Mesothelial cell of epicardium (in vitro differentiated cells): ENCODE results near the gene TMPRSS9. TPM values are rescaled to one million over a fixed set of nuclear protein-coding genes. Genes with fewer than 3 reads are reported as not detected.
A peak's percentile ranks its signal among the peaks of the same experiment; 100 is the strongest.

Source experiments
- DNase-seq, 2 experiments: peaks; one replicate each; pipeline ENCODE4 v3.0.0; 2021; ENCODE audit warnings: low spot score in 2 of 2; ENCODE audit not compliant: unreplicated experiment in 2 of 2
- H3K27ac Mint-ChIP-seq: 2 replicates; pipeline ENCODE4 v1.8.0; 2021; ENCODE audit warnings: mixed read lengths
- H3K27me3 Mint-ChIP-seq: 2 replicates; pipeline ENCODE4 v1.8.0; 2021; ENCODE audit warnings: low read depth, mixed read lengths
- H3K36me3 Mint-ChIP-seq: 2 replicates; pipeline ENCODE4 v1.8.0; 2021; ENCODE audit warnings: mixed read lengths
- H3K4me1 Mint-ChIP-seq: 2 replicates; pipeline ENCODE4 v1.8.0; 2021; ENCODE audit warnings: mixed read lengths
- H3K4me3 Mint-ChIP-seq: 2 replicates; pipeline ENCODE4 v1.8.0; 2021; ENCODE audit warnings: mild to moderate bottlenecking, moderate library complexity, mixed read lengths
- H3K9me3 Mint-ChIP-seq: 2 replicates; pipeline ENCODE4 v1.8.0; 2021; ENCODE audit warnings: mixed read lengths
- total RNA-seq: library from RNA; stranded (reverse); gene quantifications from 3 replicates; pipeline ENCODE4 v1.2.1, GENCODE V29; 2021
- TF ChIP-seq, protein P1 (sequence below): fragments of 200-600 bp; sonication (generic); IDR thresholded peaks from one replicate; pipeline ENCODE4 v1.5.0; 2021; ENCODE audit warnings: antibody characterized with exemption; ENCODE audit not compliant: unreplicated experiment

TMPRSS9 gene
- total RNA-seq, 1 donor from 2014 or later: 1.4 TPM

DNA sequence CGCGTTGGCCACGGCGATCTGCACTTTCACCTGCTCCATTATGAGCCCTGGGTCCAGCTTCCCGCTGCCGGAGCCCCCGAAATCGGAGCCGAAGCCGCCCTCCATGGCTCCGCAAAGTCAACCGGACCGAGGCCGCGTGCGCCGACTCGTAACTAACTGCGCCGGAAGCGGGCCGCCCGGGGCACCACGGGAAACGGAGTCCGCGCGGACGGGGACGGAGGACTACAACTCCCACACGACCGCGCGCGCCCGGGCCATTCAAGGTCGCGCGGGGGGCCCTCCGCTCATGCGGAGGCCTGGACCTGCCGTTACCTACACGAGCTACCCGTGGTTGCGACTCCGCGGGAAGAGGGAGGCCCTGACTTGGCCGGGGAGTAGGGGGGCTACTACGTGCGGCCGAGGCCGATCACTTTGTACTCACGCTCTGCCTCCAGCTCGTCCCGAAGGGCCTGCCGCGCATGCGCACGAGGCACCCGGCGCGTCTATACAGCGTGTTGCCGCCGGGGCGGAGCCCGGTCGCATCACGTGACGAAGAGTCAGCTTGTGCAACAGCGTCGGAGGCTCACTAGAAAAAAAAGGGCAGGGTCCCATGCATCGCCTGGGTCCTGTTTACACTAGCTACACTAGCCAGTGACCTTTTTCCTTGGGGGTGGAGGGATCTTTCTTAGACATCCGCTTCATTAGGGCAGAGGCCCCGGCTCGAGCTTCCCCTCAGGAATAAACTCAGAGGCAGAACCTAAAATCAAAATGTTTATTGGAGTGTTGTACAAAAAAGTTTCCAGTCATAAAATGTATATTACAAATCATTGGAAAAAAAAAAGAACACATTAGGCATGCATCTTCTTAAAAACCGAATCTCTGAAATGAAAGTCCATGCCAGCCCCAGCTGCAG lies 67.6 kb downstream of the TMPRSS9 start, which contains the start of gene TIMM13:
Gene TIMM13 (minus strand): TSS at position 158 of the 892 bp plus-strand sequence. CDS start 53 bp downstream, at position 105.
- Mint-ChIP-seq H3K4me1 (peaks cover 10% of the 10 kb centered on the region), H3K27ac (peak within 1 kb of the TSS; percentile 97), H3K9me3 (no peaks in the 10 kb centered on the region), H3K27me3 (no peaks in the 10 kb centered on the region), H3K36me3 (no peaks in the 10 kb centered on the region), H3K4me3 (peak within 1 kb of the TSS; percentile 88)
- peak; percentile 97 to 98 for DNase-seq
- TF ChIP-seq, protein P1, sequence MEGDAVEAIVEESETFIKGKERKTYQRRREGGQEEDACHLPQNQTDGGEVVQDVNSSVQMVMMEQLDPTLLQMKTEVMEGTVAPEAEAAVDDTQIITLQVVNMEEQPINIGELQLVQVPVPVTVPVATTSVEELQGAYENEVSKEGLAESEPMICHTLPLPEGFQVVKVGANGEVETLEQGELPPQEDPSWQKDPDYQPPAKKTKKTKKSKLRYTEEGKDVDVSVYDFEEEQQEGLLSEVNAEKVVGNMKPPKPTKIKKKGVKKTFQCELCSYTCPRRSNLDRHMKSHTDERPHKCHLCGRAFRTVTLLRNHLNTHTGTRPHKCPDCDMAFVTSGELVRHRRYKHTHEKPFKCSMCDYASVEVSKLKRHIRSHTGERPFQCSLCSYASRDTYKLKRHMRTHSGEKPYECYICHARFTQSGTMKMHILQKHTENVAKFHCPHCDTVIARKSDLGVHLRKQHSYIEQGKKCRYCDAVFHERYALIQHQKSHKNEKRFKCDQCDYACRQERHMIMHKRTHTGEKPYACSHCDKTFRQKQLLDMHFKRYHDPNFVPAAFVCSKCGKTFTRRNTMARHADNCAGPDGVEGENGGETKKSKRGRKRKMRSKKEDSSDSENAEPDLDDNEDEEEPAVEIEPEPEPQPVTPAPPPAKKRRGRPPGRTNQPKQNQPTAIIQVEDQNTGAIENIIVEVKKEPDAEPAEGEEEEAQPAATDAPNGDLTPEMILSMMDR: no peak

DNA sequence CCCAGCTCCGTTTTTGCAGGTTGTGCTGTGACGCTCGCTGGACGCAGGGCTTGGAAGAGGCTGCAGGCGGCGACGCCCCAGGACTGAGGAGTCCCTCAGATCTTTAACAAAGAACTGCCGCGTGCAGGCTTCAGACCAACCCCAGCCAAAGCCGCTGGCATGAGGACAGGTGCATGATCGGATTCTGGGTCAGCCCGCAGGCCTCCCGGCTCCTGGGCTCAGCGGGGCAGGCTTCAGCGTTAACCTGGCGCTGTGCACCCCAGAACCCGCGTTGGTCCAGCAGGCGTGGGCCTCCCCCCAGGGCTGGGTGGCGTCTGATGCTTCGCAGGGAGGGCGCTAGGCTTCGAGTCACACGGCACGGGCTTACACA lies 68.2 kb downstream of the TMPRSS9 start:
- H3K4me1 Mint-ChIP-seq: peaks cover 10% of the 10 kb centered on the region
- DNase-seq: no peak
- TF ChIP-seq, protein P1: no peak
- H3K27me3 Mint-ChIP-seq: no peaks in the 10 kb centered on the region
- no peaks in the 10 kb centered on the region for H3K9me3 Mint-ChIP-seq
- no peak overlapping the region for H3K27ac Mint-ChIP-seq
- H3K36me3 Mint-ChIP-seq: no peaks in the 10 kb centered on the region
- H3K4me3 Mint-ChIP-seq: peak overlapping the region; percentile 88

DNA sequence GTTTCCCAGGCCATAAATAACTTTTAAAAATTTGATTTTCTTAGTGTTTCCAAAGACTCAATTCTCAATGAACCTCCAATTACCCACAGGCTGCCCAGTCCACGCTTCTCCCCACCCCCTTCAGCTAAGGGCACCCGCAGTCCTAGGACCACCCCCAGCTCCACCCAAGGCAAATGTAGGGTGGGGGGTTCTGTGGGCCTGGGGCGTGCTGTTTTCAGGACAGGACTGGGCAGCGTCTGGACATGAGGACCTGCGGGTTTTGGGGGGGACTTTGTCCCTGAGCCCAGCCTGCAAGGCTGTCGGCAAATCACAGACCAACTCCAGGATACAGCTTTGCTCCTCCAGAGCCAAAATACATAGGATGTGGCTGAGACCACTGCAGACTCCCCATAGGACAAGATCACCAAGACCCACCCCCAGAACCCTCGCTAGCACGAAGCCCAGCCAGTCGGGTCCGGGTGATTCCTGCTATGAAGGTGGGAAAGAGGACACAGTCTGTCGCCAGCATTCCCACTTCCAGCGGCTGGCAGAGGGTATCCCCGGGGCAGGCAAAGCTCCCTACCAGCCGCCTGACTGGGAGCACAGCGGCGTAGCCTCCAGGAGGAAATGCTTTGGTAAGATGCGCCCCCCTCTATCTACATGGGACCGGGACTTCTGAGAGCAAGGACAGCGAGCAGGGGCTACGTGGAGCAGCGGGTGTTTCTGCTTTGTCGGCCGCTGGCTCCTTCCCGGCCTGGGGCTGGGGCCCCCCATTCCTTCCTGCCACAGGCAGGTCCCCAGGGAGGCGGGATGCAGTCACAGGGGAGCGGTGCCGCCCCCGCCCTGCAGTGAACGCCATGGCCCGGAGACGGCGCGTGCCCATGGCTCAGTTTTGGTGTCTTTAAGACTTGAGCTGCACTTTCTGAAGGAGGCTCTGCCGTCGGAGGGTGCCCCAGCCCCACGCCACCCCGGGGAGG lies 69.0 kb downstream of the TMPRSS9 start:
- Mint-ChIP-seq H3K4me3 (no peak overlapping the region), H3K27me3 (no peaks in the 10 kb centered on the region), H3K27ac (no peak overlapping the region), H3K4me1 (peaks cover 10% of the 10 kb centered on the region), H3K9me3 (no peaks in the 10 kb centered on the region), H3K36me3 (no peaks in the 10 kb centered on the region)
- no peak for DNase-seq
- TF ChIP-seq, protein P1: no peak

DNA sequence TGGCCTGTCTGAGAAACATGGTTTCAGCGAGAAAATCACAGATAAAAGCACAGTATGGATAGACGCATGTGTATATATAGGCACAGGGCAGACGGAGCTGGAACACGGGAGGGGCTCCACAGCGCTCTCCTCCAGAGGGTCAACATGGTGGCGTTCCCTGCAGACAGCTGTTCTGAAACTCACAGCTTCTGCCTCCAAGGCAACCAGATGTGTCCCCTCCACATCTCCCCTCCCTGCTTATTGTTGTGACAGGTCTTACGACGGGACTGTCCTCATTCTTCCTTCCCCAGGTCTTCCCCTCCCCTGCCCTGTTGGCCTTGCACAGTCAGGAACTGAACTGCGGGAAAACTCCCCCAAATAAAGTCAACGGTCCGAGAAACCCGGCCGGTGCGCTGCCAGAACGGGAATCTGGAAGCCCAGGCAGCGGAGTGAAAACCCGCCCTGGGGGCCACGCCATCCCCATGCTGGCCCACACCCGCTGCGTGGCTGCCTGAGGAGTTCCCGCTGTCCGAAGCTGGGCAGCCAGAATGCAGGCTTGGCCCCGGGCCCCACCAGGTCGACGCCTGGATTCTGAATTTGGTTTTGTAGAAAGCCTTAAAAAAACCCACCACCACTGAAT lies 70.0 kb downstream of the TMPRSS9 start:
- H3K4me1 Mint-ChIP-seq: peaks cover 10% of the 10 kb centered on the region
- no peak overlapping the region for H3K4me3 Mint-ChIP-seq
- no peaks in the 10 kb centered on the region for H3K9me3 Mint-ChIP-seq
- no peaks in the 10 kb centered on the region for H3K27me3 Mint-ChIP-seq
- TF ChIP-seq, protein P1: no peak
- no peak overlapping the region for H3K27ac Mint-ChIP-seq
- no peak for DNase-seq
- peaks cover 3% of the 10 kb centered on the region for H3K36me3 Mint-ChIP-seq

DNA sequence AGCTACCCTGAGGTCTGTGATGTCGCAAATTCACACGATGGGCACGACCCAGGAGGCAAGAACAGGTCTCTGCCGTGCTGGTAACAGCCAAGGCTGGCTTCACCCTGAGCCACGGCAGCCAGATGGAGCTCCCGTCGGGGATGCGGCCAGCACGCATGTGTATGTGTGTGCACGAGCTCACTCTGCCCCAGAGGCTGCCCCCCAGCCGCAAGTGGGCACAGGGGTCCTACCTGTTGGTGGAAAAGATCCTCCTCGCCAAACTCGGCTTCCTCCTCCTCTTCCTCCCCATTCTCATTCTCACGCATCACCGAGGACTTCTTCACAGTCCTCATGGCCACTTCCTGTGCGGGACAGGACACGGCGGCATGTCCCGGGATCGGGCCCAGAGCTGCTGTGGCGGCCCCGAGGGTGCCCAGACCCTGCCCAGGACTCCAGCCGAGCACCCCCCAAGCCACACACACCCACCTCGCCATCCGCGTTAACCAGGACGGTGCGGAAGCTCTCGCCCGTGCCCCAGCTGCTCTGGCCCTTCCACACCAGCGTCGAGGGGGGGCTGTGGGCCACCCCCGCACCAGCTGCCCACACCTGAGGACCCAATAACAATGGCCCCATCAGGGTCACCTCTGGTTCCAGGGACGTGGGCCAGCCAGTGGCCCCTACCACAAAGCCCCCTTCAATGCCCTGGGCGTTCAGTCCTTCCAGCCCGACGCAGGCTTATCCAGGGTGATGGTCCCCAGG lies 71.4 kb downstream of the TMPRSS9 start:
- Mint-ChIP-seq H3K27ac (no peak overlapping the region), H3K4me3 (no peak overlapping the region), H3K36me3 (peaks cover 8% of the 10 kb centered on the region), H3K9me3 (no peaks in the 10 kb centered on the region), H3K4me1 (peaks cover 7% of the 10 kb centered on the region), H3K27me3 (no peaks in the 10 kb centered on the region)
- TF ChIP-seq, protein P1: no peak
- no peak for DNase-seq
